Measurements from ENCODE around the gene DHX38. TPM values are rescaled to one million over a fixed set of nuclear protein-coding genes. Genes with fewer than 3 reads are reported as not detected.

Gene DHX38
- total and polyA plus RNA-seq, 2 of the 13 experiments (the other 11 are each of a cell fraction or from before 2014, with no cell fraction given): 54.4 to 85.9 TPM

DNA sequence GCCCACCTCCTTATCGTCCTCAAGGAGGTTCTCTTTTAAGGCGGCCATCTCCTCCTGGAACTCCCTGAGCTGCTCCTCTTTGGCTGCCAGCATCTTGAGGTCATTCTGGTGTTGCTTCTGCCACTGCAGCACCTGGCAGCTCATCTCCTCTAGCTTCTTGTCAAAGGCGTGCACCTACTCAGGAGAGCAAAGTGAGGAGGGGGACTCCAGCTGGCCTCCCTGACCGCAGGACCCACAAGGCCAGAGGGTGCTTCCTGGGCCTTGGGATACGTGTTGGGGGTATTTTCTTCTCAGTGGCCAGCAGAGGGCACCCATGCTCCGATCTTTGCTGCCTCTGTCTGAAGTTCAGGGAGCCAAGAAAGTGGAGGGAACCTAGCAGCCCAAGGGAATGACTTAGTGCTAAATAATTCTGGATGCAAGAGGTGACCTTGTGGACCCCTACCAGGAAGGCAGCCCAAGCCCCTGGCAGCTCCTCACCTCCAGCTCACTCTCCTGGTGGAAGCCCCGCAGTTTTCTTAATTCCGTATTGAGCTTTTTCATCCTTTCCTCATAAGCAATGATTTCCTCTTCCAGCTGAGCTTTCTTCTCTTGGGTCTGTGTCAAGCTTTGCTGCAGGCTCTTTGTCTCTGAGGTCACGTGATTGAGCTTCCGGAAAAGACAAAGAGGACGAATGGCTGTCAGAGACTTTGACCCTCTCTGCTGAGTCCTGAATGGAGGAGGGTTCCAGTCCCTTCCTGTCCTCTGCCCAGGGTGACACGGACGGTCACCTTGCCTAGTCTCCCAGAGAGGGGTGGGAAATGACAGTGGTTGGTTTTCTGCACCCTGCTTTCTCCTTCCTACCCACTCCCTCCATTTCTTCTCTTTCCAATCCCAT lies 31.4 kb downstream of the DHX38 start (continued):
- TF ChIP-seq CC2D1A (CRISPR knock-in tag; IDR thresholded peaks at IDR 0.05) (0 out of 2 replicates have a peak, but pooled peaks have one; percentile 47), ZBTB3 (CRISPR knock-in tag; IDR thresholded peaks at IDR 0.05; ENCODE audit: borderline replicate concordance, low read depth) (no peak), ZNF124 (CRISPR knock-in tag; IDR thresholded peaks at IDR 0.05) (no peak), ZNF230 (CRISPR knock-in tag; IDR thresholded peaks at IDR 0.05) (peak; percentile 43; the same call in 1 of the 2 replicates), ZNF446 (CRISPR knock-in tag; IDR thresholded peaks at IDR 0.05) (no peak), RCOR2 (CRISPR knock-in tag; IDR thresholded peaks at IDR 0.05) (no peak), TFE3 (CRISPR knock-in tag; IDR thresholded peaks at IDR 0.05) (peak; percentile 58; the same call in 1 of the 2 replicates), GLMP (CRISPR knock-in tag; IDR thresholded peaks at IDR 0.05; ENCODE audit: borderline replicate concordance) (no peak), ESRRA (CRISPR knock-in tag; IDR thresholded peaks at IDR 0.05; ENCODE audit: low read depth) (peak; percentile 77; the same call in 1 of the 2 replicates), SSRP1 (CRISPR knock-in tag; IDR thresholded peaks at IDR 0.05) (no peak), ZNF142 (CRISPR knock-in tag; IDR thresholded peaks at IDR 0.05) (no peak; the same call in 1 of the 2 replicates), HOXA3 (CRISPR knock-in tag; IDR thresholded peaks at IDR 0.05) (no peak), HMGXB4 (CRISPR knock-in tag; IDR thresholded peaks at IDR 0.05; ENCODE audit: borderline replicate concordance in 1 of 2, low read depth in 1 of 2) (peak in 1 of 2 experiments; percentile 36; a peak in 1 of 4 replicates), ZNF225 (CRISPR knock-in tag; IDR thresholded peaks at IDR 0.05) (0 out of 2 replicates have a peak, but pooled peaks have one; percentile 7)
- TF ChIP-seq, protein P1, sequence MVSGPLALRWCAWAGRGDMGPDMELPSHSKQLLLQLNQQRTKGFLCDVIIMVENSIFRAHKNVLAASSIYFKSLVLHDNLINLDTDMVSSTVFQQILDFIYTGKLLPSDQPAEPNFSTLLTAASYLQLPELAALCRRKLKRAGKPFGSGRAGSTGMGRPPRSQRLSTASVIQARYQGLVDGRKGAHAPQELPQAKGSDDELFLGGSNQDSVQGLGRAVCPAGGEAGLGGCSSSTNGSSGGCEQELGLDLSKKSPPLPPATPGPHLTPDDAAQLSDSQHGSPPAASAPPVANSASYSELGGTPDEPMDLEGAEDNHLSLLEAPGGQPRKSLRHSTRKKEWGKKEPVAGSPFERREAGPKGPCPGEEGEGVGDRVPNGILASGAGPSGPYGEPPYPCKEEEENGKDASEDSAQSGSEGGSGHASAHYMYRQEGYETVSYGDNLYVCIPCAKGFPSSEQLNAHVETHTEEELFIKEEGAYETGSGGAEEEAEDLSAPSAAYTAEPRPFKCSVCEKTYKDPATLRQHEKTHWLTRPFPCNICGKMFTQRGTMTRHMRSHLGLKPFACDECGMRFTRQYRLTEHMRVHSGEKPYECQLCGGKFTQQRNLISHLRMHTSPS (CRISPR knock-in tag; IDR thresholded peaks at IDR 0.05; ENCODE audit: low read depth): 0 out of 2 replicates have a peak, but pooled peaks have one; percentile 19
